ENCODE data around the gene TNNT1.

- TF ChIP-seq, protein P1, sequence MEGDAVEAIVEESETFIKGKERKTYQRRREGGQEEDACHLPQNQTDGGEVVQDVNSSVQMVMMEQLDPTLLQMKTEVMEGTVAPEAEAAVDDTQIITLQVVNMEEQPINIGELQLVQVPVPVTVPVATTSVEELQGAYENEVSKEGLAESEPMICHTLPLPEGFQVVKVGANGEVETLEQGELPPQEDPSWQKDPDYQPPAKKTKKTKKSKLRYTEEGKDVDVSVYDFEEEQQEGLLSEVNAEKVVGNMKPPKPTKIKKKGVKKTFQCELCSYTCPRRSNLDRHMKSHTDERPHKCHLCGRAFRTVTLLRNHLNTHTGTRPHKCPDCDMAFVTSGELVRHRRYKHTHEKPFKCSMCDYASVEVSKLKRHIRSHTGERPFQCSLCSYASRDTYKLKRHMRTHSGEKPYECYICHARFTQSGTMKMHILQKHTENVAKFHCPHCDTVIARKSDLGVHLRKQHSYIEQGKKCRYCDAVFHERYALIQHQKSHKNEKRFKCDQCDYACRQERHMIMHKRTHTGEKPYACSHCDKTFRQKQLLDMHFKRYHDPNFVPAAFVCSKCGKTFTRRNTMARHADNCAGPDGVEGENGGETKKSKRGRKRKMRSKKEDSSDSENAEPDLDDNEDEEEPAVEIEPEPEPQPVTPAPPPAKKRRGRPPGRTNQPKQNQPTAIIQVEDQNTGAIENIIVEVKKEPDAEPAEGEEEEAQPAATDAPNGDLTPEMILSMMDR (conservative IDR thresholded peaks at IDR 0.05; ENCODE audit: low read length), result no peak
- TF ChIP-seq EZH2phosphoT487 (IDR thresholded peaks at IDR 0.05; ENCODE audit: borderline replicate concordance), result no peak
Measured at GRCh38 chr19:55153652-55154264, 4.8 kb upstream of the TNNT1 start.

Data from Loucy (cell line).